ENCODE measurements around the gene HTR4. TPM values are rescaled to one million over a fixed set of nuclear protein-coding genes. Genes with fewer than 3 reads are reported as not detected.

HTR4 gene
- total and polyA plus RNA-seq, 9 donors: 0.07 to 0.32 (median 0.11) TPM; not detected in 4

GRCh38 chr5:148666353-148666752, 12.0 kb upstream of the HTR4 start:
- H3K36me3 ChIP-seq: no peaks in the 10 kb centered on the region
- no peaks in the 10 kb centered on the region for H3K4me1 ChIP-seq (ENCODE audit: insufficient read depth)
- intact Hi-C loops (cut with DNase I): no loop called here
- H3K27ac ChIP-seq: no peak overlapping the region
- whole genome bisulfite sequencing, 3 donors: 46 to 63% (median 58%) methylated on average over 4 of the region's 4 CpGs
- DNase-seq: no peak
- H3K9me3 ChIP-seq: no peaks in the 10 kb centered on the region
- TF ChIP-seq EP300 (IDR thresholded peaks at IDR 0.05): no peak
- TF ChIP-seq POLR2A (IDR thresholded peaks at IDR 0.05): no peak
- no peak for TF ChIP-seq CTCF (IDR thresholded peaks at IDR 0.05)
- H3K27me3 ChIP-seq: no peaks in the 10 kb centered on the region
- no peak overlapping the region for H3K4me3 ChIP-seq

- no peaks in the 10 kb centered on the region for H3K27me3 ChIP-seq
- 68 to 82% (median 76%) methylated on average over 7 of the region's 7 CpGs for WGBS, 3 donors
- no peak overlapping the region for H3K27ac ChIP-seq
- H3K9me3 ChIP-seq: no peaks in the 10 kb centered on the region
- H3K4me1 ChIP-seq (ENCODE audit: insufficient read depth): no peaks in the 10 kb centered on the region
- TF ChIP-seq EP300 (IDR thresholded peaks at IDR 0.05) (no peak), CTCF (IDR thresholded peaks at IDR 0.05) (no peak), POLR2A (IDR thresholded peaks at IDR 0.05) (no peak)
- H3K4me3 ChIP-seq: no peak overlapping the region
- no peaks in the 10 kb centered on the region for H3K36me3 ChIP-seq
- intact Hi-C loops (cut with DNase I): no loop called here
- no peak for DNase-seq
Measured at GRCh38 chr5:148665431-148665830, 11.1 kb upstream of the HTR4 start.

GRCh38 chr5:148663509-148663908, 9.2 kb upstream of the HTR4 start:
- Histone ChIP-seq H3K4me3 (no peak overlapping the region), H3K36me3 (no peaks in the 10 kb centered on the region), H3K9me3 (no peaks in the 10 kb centered on the region), H3K4me1 (ENCODE audit: insufficient read depth) (no peaks in the 10 kb centered on the region), H3K27me3 (no peaks in the 10 kb centered on the region), H3K27ac (no peak overlapping the region)
- no peak for DNase-seq
- intact Hi-C loops (cut with DNase I): no loop called here
- no peak for TF ChIP-seq EP300 (IDR thresholded peaks at IDR 0.05)
- 49 to 55% (median 53%) methylated on average over 2 of the region's 2 CpGs for WGBS, 3 donors

GRCh38 chr5:148660346-148660660, 6.0 kb upstream of the HTR4 start:
- no peaks in the 10 kb centered on the region for H3K36me3 ChIP-seq
- 53 to 70% (median 56%) methylated on average over 5 of the region's 5 CpGs for WGBS, 3 donors
- H3K9me3 ChIP-seq: no peaks in the 10 kb centered on the region
- no peaks in the 10 kb centered on the region for H3K27me3 ChIP-seq
- no peak overlapping the region for H3K27ac ChIP-seq
- H3K4me1 ChIP-seq (ENCODE audit: insufficient read depth): no peaks in the 10 kb centered on the region
- DNase-seq: no peak
- no peak overlapping the region for H3K4me3 ChIP-seq
- intact Hi-C loops (cut with DNase I): no loop called here
- TF ChIP-seq CTCF (IDR thresholded peaks at IDR 0.05) (no peak), EP300 (IDR thresholded peaks at IDR 0.05) (no peak), POLR2A (IDR thresholded peaks at IDR 0.05) (no peak)

GRCh38 chr5:148659641-148660345, 5.5 kb upstream of the HTR4 start:
- no peaks in the 10 kb centered on the region for H3K9me3 ChIP-seq
- WGBS, 3 donors: 42 to 78% (median 47%) methylated on average over 2 of the region's 2 CpGs
- H3K36me3 ChIP-seq: no peaks in the 10 kb centered on the region
- no peak overlapping the region for H3K27ac ChIP-seq
- TF ChIP-seq POLR2A (IDR thresholded peaks at IDR 0.05) (no peak), CTCF (IDR thresholded peaks at IDR 0.05) (no peak), EP300 (IDR thresholded peaks at IDR 0.05) (no peak)
- no peaks in the 10 kb centered on the region for H3K27me3 ChIP-seq
- H3K4me3 ChIP-seq: no peak overlapping the region
- no peaks in the 10 kb centered on the region for H3K4me1 ChIP-seq (ENCODE audit: insufficient read depth)
- intact Hi-C loops (cut with DNase I): no loop called here
- DNase-seq: no peak
